T follicular helper cell (primary cell): ENCODE results near the gene OR2T1.
"Not testable (repeated sequence)": the region's sequence is repeated elsewhere in the genome, so short reads cannot be mapped to it uniquely, and the experiment has no call there.

ENCODE experiments used
- DNase-seq: peaks from one replicate; pipeline ENCODE4 v3.0.0-alpha.2; 2020; ENCODE audit warnings: low read depth
- total RNA-seq, 2 experiments: gene quantifications; one replicate each; lab custom pipeline; 2026; lab: John Stamatoyannopoulos, UW

Gene OR2T1, protein sequence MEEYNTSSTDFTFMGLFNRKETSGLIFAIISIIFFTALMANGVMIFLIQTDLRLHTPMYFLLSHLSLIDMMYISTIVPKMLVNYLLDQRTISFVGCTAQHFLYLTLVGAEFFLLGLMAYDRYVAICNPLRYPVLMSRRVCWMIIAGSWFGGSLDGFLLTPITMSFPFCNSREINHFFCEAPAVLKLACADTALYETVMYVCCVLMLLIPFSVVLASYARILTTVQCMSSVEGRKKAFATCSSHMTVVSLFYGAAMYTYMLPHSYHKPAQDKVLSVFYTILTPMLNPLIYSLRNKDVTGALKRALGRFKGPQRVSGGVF
- total RNA-seq: 0 reads per million in 2 experiments

DNA sequence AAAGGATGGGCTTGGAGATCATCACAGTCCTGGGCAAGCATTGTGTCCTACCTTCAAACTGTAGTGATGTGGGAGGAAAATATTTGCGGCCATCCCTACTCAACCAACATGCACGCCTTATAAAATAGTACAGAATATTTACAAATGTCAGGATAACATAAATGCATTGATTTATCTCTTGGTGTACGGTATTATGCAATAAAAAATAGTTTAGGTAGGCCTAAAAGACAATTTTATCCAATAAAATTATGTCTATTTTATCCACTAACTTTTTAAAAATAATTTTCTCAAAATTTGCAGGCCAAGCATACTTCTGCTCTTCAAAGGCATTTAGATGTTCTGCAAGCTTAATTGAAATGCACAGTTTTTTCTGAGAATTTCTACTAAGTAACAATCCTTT lies at the start of gene OR2T1:
Gene OR2T1, plus strand, starts transcription at position 301 of the 400 bp plus-strand sequence. CDS start 3,100 bp downstream, outside the sequence.
- DNase-seq: no peak

DNA sequence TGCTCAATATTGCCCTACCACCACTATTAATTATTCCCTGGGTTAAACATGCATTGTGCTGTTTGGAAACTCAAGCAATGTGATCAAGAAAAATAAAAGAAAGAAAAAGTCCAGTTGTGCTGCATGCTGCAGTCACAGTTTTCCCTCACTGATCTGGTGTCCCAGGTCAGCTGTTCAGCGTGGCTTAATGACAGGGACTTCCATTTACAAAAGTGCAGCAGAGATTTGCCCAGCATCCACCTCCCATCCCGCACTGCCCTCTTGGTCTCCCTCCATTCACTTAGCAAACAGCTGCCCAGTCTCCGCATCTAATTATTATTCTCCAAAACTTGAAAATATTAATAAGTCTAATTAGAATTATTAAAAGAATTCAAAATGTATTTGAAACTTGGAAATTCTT lies 43.4 kb upstream of the OR2T1 start:
- no peak for DNase-seq

DNA sequence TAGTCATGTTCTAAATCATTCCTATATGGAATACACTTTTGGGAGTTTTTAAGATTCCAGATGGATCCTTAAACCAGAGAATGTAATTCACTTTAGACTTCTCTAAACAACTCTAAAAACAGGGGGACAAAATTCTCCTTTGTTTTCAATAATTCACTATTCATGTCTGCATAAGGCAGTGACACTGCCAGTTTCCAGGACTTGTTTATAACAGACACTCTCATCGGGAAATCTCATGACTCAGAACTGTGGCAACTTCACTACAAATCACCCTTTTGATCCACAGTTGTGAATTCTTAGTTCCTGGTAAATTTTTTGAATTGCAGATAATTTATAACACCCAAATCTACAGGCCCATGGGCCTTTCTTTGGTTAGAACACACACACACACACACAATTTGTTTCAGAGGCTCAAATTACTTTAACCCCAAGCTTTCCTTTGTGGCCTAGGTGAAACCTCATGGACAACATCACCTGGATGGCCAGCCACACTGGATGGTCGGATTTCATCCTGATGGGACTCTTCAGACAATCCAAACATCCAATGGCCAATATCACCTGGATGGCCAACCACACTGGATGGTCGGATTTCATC lies 41.6 kb upstream of the OR2T1 start, which contains the start of gene OR2T4:
Gene OR2T4, plus strand, starts transcription at position 545 of the 595 bp plus-strand sequence. Its CDS starts 0 bp downstream, at position 545.
- no peak for DNase-seq

DNA sequence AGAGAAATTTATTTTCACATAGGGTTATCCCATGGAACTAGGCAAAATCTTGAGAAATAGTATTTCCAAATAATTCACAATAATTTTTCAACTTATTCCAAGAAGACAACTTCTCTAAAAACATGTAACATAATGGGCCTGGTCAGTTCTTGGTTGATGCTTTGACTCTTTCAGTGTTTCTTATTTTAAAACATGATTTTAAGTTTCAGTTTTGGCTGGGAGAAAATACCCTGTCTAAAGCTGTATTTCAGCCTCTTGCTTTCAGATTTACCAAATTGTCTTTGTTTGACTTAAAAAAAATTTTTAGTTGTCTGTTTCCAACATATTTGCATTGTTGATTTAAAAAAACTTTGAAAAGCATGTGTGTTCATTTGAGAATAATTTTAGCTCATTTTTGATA lies 36.2 kb upstream of the OR2T1 start:
- no peak for DNase-seq

DNA sequence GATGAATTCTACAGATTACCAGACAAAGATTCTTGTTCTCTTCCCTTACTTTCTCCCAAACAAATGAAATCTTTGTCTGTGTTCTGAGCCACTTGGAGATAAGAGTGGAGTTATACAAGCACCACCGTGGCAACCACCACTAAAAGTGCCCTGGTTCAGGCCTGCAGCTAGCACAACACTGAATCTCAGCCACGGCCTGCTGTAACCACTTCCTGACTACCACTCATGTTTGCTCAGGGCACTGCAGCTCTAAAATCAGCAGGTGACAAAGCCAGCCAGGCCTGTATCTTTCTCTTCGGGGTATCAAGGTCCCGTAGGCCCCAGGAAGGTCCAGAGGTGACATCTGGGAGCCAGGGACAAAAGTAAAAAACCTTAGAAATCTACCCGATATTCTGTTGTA lies 30.5 kb upstream of the OR2T1 start:
- no peak for DNase-seq

DNA sequence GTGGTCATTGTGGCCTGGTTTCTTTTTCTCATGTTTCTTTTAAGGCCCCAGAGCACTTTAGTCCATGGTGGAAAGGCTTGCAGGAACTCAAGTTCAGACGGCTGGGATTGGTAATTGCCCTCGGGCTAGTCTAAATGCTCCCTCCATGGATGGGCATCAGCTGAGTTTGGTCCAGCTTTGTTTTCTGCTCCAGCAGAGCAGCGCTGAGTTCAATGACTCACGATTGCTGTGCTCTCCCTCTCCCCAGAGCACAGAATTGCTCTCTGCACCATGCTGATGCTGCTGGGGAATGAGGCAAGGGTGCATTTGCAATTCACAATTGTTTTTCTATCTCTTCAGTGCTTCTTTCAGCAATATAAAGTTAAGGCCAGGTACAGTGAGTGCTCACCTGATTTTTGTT lies 29.1 kb upstream of the OR2T1 start:
- no peak for DNase-seq

DNA sequence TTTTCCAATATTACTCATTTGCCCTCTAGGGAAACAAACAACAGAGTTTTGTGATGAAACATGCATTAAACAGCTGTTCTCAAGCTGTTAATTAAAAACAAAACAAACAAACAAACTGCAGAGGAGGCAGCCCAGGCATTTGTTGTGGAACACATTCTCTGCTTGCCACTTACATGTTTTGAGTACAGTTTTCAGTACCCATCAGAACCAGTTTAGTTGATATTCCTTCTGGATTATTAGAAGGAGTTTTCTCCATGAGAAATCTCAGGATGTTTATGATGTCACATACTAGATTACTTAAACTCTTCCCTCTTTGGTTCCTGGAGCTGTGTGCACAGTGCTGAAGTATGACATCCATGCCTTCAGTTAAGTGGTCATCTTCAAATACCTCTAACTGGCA lies 27.4 kb upstream of the OR2T1 start, which contains the start of gene OR2T6:
Gene OR2T6, plus strand, starts transcription at position 301 of the 400 bp plus-strand sequence. CDS start 11,863 bp downstream, outside the sequence.
- DNase-seq: no peak

DNA sequence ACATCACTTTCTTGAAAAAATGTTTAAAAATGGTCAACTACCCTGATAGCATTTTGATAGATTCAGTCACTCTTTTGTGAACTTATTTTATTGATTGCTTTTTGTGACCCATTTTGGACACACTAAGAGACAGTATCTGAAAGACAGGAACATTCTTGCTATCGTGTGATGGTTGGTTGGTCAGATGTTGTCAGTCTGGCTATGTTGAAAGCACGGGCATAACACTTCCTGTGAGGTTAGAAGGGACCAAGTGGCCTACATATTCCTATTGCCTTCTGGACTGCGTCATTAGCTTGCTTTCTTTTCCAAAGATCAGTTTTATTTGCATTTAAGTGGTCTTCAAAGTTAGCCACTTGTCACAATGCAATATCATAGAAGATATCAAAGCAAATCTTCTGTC lies 25.9 kb upstream of the OR2T1 start:
- DNase-seq: no peak

DNA sequence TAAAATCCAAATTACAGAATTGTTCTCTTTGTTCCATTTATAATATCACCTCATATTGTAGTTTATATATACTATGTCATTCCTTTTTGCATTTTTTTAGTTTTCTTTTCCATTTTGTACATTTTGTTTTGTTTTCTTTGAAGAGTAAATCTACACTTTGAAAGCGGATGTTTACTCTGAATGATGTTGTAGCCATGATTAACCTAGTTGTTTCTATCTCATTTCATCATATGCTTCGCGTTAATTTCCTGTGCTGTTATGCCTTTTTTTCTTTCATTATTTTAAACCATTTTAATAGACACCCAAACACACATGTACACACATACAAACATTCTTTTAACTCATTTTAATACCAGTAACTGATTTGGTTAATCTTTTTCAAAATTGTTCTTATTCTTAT lies 22.0 kb upstream of the OR2T1 start:
- no peak for DNase-seq

DNA sequence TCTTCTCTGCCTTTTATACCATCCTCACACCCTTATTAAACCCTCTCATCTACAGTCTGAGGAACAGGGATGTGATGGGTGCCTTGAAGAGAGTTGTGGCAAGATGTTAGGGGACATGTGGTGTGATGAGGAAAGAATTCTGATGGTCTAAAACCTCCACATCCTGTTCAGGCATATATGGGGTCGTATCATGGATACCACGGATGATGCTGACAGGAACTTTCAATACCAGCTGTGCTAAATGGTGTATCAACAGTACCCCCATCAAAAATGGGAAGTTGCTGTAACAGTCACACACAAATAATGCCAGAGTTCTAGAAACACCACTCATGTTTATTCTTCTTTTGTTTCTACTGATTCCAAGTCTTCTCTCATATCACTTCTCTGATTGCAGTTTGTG lies 14.4 kb upstream of the OR2T1 start:
- no peak for DNase-seq

DNA sequence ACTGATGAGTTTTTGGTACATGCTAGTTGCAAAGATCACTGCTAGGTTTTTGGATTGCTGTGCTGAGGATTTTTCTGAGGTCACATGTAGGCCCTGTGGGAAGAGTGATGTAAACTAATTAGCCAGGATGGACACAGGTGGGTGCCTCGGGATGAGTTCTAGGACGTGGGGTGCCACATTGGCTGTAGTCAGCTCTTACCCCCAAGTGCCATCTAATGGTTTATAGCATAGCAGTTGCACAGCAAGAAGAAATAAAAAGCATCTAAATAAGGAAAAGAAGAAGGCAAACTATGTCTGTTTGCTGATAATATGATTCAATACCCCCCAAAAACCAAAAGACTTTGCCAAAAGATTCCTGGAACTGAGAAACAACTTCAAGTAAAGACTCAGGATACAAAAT lies 9.8 kb upstream of the OR2T1 start:
- no peak for DNase-seq

DNA sequence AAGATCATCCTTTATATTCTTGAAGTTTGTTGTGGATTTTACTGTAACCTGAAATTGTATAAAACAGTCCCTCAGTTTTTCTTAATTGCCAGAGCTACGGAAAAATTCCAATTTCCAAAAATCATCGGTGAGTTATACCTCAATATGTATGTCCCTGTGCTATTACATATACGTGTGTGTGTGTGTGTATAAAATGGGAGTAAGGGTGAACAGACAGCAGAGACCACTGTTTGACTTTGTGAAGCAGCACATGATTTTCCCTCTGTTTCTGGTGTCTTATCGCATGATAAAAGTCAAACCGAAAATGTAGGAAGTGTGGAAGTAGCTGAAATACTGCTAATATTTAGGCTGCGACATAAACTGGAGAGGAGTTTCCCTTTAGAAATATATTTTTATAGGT lies 1.2 kb downstream of the OR2T1 start:
- no peak for DNase-seq

DNA sequence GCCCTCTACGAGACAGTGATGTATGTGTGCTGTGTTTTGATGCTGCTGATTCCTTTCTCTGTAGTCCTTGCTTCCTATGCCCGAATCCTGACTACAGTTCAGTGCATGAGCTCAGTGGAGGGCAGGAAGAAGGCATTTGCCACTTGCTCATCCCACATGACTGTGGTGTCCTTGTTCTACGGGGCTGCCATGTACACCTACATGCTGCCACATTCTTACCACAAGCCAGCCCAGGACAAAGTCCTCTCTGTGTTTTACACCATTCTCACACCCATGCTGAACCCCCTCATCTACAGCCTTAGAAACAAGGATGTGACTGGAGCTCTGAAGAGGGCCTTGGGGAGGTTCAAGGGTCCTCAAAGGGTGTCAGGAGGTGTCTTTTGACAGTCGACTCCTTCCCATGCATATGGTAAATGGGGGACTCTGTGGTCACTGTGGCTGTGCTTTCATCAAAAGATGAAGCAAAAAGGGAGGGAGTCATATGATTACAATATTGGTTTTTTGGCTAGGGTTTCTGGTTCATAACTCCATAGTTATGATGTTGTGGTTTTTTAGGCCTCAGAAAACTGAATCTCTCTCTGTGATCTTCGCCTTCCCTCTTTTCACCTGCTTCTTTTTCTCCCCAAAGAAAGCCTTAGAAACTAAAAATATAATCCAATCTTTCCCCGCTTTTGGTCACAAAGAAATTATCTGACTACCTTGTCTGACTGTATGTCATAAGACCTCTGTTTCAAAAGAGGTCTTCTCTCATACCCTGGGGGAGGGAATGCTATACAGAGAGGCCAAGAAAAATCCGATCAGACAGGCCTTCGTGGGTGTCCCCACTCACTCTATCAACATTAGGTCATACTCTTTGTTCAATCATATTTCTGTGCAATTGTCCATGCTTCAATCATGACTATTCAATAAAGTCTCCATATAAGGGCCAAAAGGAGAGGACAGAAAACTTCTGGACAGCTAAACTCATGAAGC lies 4.2 kb downstream of the OR2T1 start:
- DNase-seq: no peak

DNA sequence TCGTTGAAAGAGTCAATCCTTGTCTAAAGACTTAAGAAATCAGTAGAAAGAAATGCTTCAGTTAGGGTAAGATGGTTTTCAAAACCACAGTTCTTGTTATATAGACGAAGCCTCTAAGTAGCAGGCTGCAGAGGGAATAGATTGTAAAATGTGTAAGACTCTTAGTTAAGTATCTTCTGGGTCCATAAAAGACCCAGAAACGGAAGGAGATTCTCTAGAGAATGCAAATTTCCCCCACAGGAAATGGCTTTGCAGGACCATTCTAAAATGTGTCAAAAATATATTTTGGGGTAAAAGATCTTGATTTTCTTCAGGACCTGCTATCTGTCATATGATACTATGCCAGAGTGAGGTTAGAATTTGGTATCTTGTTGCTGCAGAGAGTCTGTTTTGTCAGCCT lies 13.4 kb downstream of the OR2T1 start:
- no peak for DNase-seq

DNA sequence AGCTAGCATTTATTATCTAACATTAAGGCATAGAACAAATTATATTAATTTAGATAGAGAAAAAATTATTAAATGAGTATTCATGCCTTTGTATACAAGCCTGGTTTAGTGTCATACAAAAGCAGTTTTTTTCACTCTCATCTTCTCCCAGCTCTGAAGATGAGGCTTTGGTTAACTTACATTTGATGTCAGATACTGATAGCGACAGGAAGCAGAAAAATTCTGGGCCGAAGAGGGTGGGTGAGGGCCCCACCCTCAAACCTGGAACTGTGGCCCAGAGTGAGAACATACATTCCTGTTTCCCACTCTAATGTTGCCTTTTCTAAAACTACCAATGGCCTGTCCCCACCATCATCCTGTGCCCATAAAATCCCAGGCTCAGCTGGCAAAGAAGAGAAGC lies 15.0 kb downstream of the OR2T1 start:
- no peak for DNase-seq

DNA sequence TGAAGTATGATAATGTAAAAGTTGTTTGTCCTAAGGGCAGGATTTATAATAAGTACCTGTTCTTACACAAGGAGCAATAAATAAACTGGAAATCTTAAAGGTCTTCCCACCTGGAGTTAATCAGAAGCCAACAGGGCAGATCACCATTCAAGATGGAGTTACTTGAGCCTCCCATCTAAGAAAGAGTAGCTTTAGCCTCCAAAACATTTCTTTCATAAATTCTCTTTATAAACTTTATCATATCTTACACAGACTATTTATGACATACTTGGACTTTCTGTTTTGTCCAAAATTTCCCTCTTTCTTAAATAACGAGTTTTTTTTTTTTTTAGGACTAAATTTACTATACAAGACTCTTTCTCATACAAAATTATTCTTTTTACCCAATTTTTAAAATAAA lies 18.5 kb downstream of the OR2T1 start:
- no peak for DNase-seq

DNA sequence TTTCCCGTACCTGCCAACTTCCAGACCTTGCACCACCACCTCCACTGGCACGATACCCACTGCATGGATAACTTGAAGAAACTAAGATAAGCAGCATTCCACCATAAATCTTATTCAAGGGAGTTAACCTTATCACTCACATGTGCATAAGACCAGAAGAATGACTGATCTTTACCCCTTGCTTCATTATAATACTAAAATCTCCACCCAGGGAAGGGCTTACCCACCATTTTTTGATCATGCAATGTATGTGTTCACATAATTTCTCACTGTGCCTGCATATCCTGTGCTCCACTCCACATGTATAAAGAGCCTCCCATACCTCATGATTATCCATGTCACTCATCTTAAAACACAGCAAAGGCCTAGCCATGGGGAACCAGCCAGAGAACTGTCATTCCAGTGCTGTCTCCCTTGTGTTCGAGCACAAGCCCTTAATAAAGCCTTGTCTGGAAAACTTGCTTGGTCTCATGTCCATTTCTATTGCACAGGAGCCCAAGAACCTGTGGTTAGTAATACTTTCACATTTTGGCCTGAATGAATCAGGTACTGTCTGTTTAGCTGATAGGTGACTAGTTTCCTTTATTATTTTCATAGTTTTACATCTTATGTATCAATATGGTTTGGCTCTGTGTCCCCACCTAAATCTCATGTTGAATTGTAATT lies 24.8 kb downstream of the OR2T1 start:
- not testable (repeated sequence) for DNase-seq

DNA sequence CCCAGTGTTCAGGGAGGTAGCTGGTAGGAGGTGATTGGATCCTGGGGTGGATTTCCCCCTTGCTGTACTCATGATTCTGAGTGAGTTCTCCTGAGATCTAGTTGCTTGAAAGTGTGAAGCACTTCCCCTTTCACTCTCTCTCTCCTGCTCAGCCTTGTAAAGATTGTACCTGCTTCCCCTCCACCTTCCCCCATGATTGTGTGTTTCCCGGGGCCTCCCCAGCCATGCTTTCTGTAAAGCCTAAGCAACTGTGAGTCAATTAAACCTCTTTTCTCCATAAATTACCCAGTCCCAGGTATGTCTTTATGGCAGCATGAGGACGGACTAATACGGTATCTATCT lies 25.3 kb downstream of the OR2T1 start:
- not testable (repeated sequence) for DNase-seq

DNA sequence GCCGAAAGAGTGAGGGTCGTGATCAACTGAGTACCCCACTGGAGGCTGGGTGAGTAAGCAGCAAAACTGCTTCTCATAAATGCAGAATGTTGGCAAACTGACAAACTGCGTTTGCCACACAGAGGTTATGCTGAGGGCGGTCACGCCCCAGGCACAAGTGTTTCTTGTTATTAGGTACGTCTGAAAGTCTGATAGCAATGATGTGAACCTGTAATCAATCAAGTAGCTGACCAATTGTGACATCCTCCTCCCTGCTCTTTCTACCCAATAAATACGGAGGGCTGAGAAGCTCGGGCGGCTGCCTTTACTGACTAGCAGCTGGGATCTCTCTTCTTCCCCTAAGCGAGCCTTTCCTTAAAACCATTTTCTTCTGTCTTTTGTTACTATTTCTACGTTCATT lies 28.8 kb downstream of the OR2T1 start:
- not testable (repeated sequence) for DNase-seq

DNA sequence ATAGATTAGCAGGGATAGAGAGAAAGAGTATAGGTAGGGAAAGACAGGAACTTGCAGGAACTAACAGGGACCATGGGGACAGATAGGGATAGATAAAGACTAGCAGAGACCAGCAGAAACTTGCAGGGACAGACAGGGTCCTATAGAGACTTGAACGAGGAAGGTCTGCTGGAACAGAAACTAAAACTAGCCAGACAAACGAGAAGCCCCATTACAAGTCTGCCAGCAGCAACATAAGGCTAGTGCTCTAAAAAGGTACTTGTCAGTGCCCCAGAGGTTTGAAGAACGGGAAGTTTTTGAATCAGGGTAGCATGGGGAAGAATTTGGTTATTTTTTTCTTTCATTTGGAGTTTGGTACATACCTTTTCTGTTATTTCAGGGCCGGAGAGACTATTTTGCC lies 29.4 kb downstream of the OR2T1 start:
- DNase-seq: not testable (repeated sequence)

DNA sequence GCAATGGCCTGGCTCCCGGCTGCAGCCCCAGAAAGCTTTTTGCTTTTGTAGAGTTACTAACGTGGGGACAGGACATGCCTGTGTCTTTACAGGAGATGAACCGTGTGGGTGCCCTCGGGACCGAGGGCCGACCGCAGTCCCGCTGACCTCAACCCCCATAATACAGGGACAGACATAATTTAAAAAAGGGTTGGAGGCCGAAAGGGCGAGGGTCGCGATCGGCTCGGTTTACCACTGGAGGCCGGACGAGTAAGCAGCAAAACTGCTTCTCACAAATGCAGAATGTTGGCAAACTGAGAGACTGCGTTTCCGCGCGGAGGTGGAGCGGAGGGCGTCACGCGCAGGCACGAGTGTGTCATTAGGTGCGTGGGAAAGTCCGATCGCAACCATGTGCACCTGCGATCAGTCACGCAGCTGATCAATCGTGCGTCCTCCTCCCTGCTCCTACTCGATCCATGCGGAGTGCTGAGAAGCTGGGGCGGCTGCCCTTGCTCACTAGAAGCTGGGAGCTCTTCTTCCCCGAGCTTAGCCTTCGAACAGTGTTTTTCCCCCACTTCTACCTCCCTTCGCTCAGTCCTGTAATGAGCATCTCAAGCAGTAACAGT lies 31.1 kb downstream of the OR2T1 start:
- DNase-seq: not testable (repeated sequence)
